Measurements from ENCODE around the gene PPP3CA.

PPP3CA gene

GRCh38 chr4:101163936-101164335 is 183.4 kb downstream of the PPP3CA start:
- no peak for DNase-seq
- H2BK15ac ChIP-seq (replicated peaks; ENCODE audit: low read depth), result no peak overlapping the region
- H3K27ac ChIP-seq (ENCODE audit: low read depth, low read length), result no peak overlapping the region
- H3K27me3 ChIP-seq (ENCODE audit: insufficient read depth, low read length, poor library complexity), result no peaks in the 10 kb centered on the region
- H3K79me2 ChIP-seq (ENCODE audit: control insufficient read depth, insufficient read depth, low read length), result no peaks in the 10 kb centered on the region
- no peak overlapping the region for H2BK120ac ChIP-seq (ENCODE audit: low read depth, low read length)
- H3K23ac ChIP-seq (ENCODE audit: low read length), result no peak overlapping the region
- WGBS (ENCODE audit: extremely low coverage, insufficient coverage, low lambda C conversion rate), result no CpG with 5 or more reads among the region's 1 CpG
- H3K56ac ChIP-seq (ENCODE audit: low read length), result no peak overlapping the region
- H2BK5ac ChIP-seq (ENCODE audit: low read length), result no peak overlapping the region
- no peak overlapping the region for H3K4ac ChIP-seq (ENCODE audit: low read depth, low read length)
- H4K8ac ChIP-seq (ENCODE audit: low read depth, low read length), result no peak overlapping the region
- H3K18ac ChIP-seq (ENCODE audit: low read length), result no peak overlapping the region
- H3K4me3 ChIP-seq (ENCODE audit: low read length), result no peak overlapping the region
- H2AK5ac ChIP-seq (ENCODE audit: low read length), result no peak overlapping the region
- H3K4me1 ChIP-seq (ENCODE audit: control insufficient read depth, low read depth, low read length), result no peaks in the 10 kb centered on the region
- no peaks in the 10 kb centered on the region for H3K79me1 ChIP-seq (ENCODE audit: low read length)
- H3K4me2 ChIP-seq (ENCODE audit: low read length), result no peak overlapping the region
- no peaks in the 10 kb centered on the region for H3K36me3 ChIP-seq (ENCODE audit: control insufficient read depth, insufficient read depth, low read length)
- H4K5ac ChIP-seq (ENCODE audit: low read length), result no peak overlapping the region
- H3K9ac ChIP-seq (ENCODE audit: low read length), result no peak overlapping the region

GRCh38 chr4:101162990-101163380 is 184.3 kb downstream of the PPP3CA start:
- H2BK5ac ChIP-seq (ENCODE audit: low read length), result no peak overlapping the region
- no peak overlapping the region for H2BK15ac ChIP-seq (replicated peaks; ENCODE audit: low read depth)
- H3K4ac ChIP-seq (ENCODE audit: low read depth, low read length), result no peak overlapping the region
- H3K27me3 ChIP-seq (ENCODE audit: insufficient read depth, low read length, poor library complexity), result no peaks in the 10 kb centered on the region
- H3K79me2 ChIP-seq (ENCODE audit: control insufficient read depth, insufficient read depth, low read length), result no peaks in the 10 kb centered on the region
- H3K23ac ChIP-seq (ENCODE audit: low read length), result no peak overlapping the region
- no peak overlapping the region for H4K8ac ChIP-seq (ENCODE audit: low read depth, low read length)
- no CpG with 5 or more reads among the region's 1 CpG for WGBS (ENCODE audit: extremely low coverage, insufficient coverage, low lambda C conversion rate)
- H3K56ac ChIP-seq (ENCODE audit: low read length), result no peak overlapping the region
- H3K27ac ChIP-seq (ENCODE audit: low read depth, low read length), result no peak overlapping the region
- H3K36me3 ChIP-seq (ENCODE audit: control insufficient read depth, insufficient read depth, low read length), result no peaks in the 10 kb centered on the region
- H3K4me3 ChIP-seq (ENCODE audit: low read length), result no peak overlapping the region
- H3K79me1 ChIP-seq (ENCODE audit: low read length), result no peaks in the 10 kb centered on the region
- no peaks in the 10 kb centered on the region for H3K4me1 ChIP-seq (ENCODE audit: control insufficient read depth, low read depth, low read length)
- no peak overlapping the region for H3K4me2 ChIP-seq (ENCODE audit: low read length)
- H3K18ac ChIP-seq (ENCODE audit: low read length), result no peak overlapping the region
- no peak overlapping the region for H2AK5ac ChIP-seq (ENCODE audit: low read length)
- no peak overlapping the region for H2BK120ac ChIP-seq (ENCODE audit: low read depth, low read length)
- no peak for DNase-seq
- no peak overlapping the region for H3K9ac ChIP-seq (ENCODE audit: low read length)
- no peak overlapping the region for H4K5ac ChIP-seq (ENCODE audit: low read length)

GRCh38 chr4:101160792-101161592 is 186.3 kb downstream of the PPP3CA start:
- no peak overlapping the region for H3K56ac ChIP-seq (ENCODE audit: low read length)
- H2BK120ac ChIP-seq (ENCODE audit: low read depth, low read length), result no peak overlapping the region
- no peak overlapping the region for H3K4me2 ChIP-seq (ENCODE audit: low read length)
- H2BK15ac ChIP-seq (replicated peaks; ENCODE audit: low read depth), result no peak overlapping the region
- no peaks in the 10 kb centered on the region for H3K27me3 ChIP-seq (ENCODE audit: insufficient read depth, low read length, poor library complexity)
- no peak overlapping the region for H3K9ac ChIP-seq (ENCODE audit: low read length)
- no peaks in the 10 kb centered on the region for H3K79me2 ChIP-seq (ENCODE audit: control insufficient read depth, insufficient read depth, low read length)
- H2AK5ac ChIP-seq (ENCODE audit: low read length), result no peak overlapping the region
- DNase-seq, result no peak
- H4K8ac ChIP-seq (ENCODE audit: low read depth, low read length), result no peak overlapping the region
- H3K18ac ChIP-seq (ENCODE audit: low read length), result no peak overlapping the region
- H3K4me1 ChIP-seq (ENCODE audit: control insufficient read depth, low read depth, low read length), result no peaks in the 10 kb centered on the region
- no peak overlapping the region for H3K23ac ChIP-seq (ENCODE audit: low read length)
- H4K5ac ChIP-seq (ENCODE audit: low read length), result no peak overlapping the region
- no peak overlapping the region for H3K4ac ChIP-seq (ENCODE audit: low read depth, low read length)
- H3K4me3 ChIP-seq (ENCODE audit: low read length), result no peak overlapping the region
- no CpG with 5 or more reads among the region's 5 CpGs for WGBS (ENCODE audit: extremely low coverage, insufficient coverage, low lambda C conversion rate)
- no peak overlapping the region for H3K27ac ChIP-seq (ENCODE audit: low read depth, low read length)
- H3K79me1 ChIP-seq (ENCODE audit: low read length), result no peaks in the 10 kb centered on the region
- H2BK5ac ChIP-seq (ENCODE audit: low read length), result no peak overlapping the region
- H3K36me3 ChIP-seq (ENCODE audit: control insufficient read depth, insufficient read depth, low read length), result no peaks in the 10 kb centered on the region

GRCh38 chr4:101158507-101158906 is 188.8 kb downstream of the PPP3CA start:
- Histone ChIP-seq H3K23ac (ENCODE audit: low read length) (no peak overlapping the region), H2AK5ac (ENCODE audit: low read length) (no peak overlapping the region), H3K56ac (ENCODE audit: low read length) (no peak overlapping the region), H3K4me3 (ENCODE audit: low read length) (no peak overlapping the region), H2BK120ac (ENCODE audit: low read depth, low read length) (no peak overlapping the region), H2BK5ac (ENCODE audit: low read length) (no peak overlapping the region), H3K36me3 (ENCODE audit: control insufficient read depth, insufficient read depth, low read length) (no peaks in the 10 kb centered on the region), H3K4me2 (ENCODE audit: low read length) (no peak overlapping the region), H3K27me3 (ENCODE audit: insufficient read depth, low read length, poor library complexity) (no peaks in the 10 kb centered on the region), H2BK15ac (replicated peaks; ENCODE audit: low read depth) (no peak overlapping the region), H4K5ac (ENCODE audit: low read length) (no peak overlapping the region), H3K27ac (ENCODE audit: low read depth, low read length) (no peak overlapping the region), H3K79me2 (ENCODE audit: control insufficient read depth, insufficient read depth, low read length) (no peaks in the 10 kb centered on the region), H4K8ac (ENCODE audit: low read depth, low read length) (no peak overlapping the region), H3K4ac (ENCODE audit: low read depth, low read length) (no peak overlapping the region), H3K79me1 (ENCODE audit: low read length) (no peaks in the 10 kb centered on the region), H3K9ac (ENCODE audit: low read length) (no peak overlapping the region), H3K4me1 (ENCODE audit: control insufficient read depth, low read depth, low read length) (no peaks in the 10 kb centered on the region), H3K18ac (ENCODE audit: low read length) (peak overlapping the region; percentile 60)
- WGBS (ENCODE audit: extremely low coverage, insufficient coverage, low lambda C conversion rate), result no CpG with 5 or more reads among the region's 3 CpGs
- no peak for DNase-seq

- H2BK5ac ChIP-seq (ENCODE audit: low read length), result no peak overlapping the region
- H3K79me1 ChIP-seq (ENCODE audit: low read length), result no peaks in the 10 kb centered on the region
- H3K4me3 ChIP-seq (ENCODE audit: low read length), result no peak overlapping the region
- H2AK5ac ChIP-seq (ENCODE audit: low read length), result no peak overlapping the region
- no peak overlapping the region for H3K27ac ChIP-seq (ENCODE audit: low read depth, low read length)
- no peaks in the 10 kb centered on the region for H3K79me2 ChIP-seq (ENCODE audit: control insufficient read depth, insufficient read depth, low read length)
- no peaks in the 10 kb centered on the region for H3K4me1 ChIP-seq (ENCODE audit: control insufficient read depth, low read depth, low read length)
- H3K4me2 ChIP-seq (ENCODE audit: low read length), result no peak overlapping the region
- no CpG with 5 or more reads among the region's 3 CpGs for WGBS (ENCODE audit: extremely low coverage, insufficient coverage, low lambda C conversion rate)
- no peak overlapping the region for H3K56ac ChIP-seq (ENCODE audit: low read length)
- no peak overlapping the region for H2BK120ac ChIP-seq (ENCODE audit: low read depth, low read length)
- no peak overlapping the region for H4K5ac ChIP-seq (ENCODE audit: low read length)
- H3K23ac ChIP-seq (ENCODE audit: low read length), result no peak overlapping the region
- H2BK15ac ChIP-seq (replicated peaks; ENCODE audit: low read depth), result no peak overlapping the region
- no peak overlapping the region for H3K4ac ChIP-seq (ENCODE audit: low read depth, low read length)
- DNase-seq, result peak; percentile 46
- no peak overlapping the region for H3K9ac ChIP-seq (ENCODE audit: low read length)
- H4K8ac ChIP-seq (ENCODE audit: low read depth, low read length), result no peak overlapping the region
- no peaks in the 10 kb centered on the region for H3K36me3 ChIP-seq (ENCODE audit: control insufficient read depth, insufficient read depth, low read length)
- H3K18ac ChIP-seq (ENCODE audit: low read length), result peak overlapping the region; percentile 60
- no peaks in the 10 kb centered on the region for H3K27me3 ChIP-seq (ENCODE audit: insufficient read depth, low read length, poor library complexity)
Measured at GRCh38 chr4:101158134-101158482, 189.2 kb downstream of the PPP3CA start.
